Endothelial cell of umbilical vein (primary cell): ENCODE measurements around the gene ITGB8.

Source experiments
- CTCF ChIP-seq, 2 donors: IDR thresholded peaks; 1 replicate in 1 of 2; 2 replicates in 1 of 2; pipeline ENCODE4 v1.5.1; 2011; ENCODE audit warnings: low read length in 2 of 2, mild to moderate bottlenecking in 2 of 2, moderate library complexity in 2 of 2, control low read depth in 1 of 2, inconsistent platforms in 1 of 2, low read depth in 1 of 2; ENCODE audit not compliant: insufficient read depth in 1 of 2; ENCODE audit errors: extremely low read depth in 1 of 2
- FOS ChIP-seq: IDR thresholded peaks from 2 replicates; pipeline ENCODE4 v1.6.1; 2011; ENCODE audit warnings: mild to moderate bottlenecking, low read length, moderate library complexity, borderline replicate concordance; ENCODE audit not compliant: insufficient read depth
- JUN ChIP-seq: IDR thresholded peaks from 2 replicates; pipeline ENCODE4 v1.6.1; 2011; ENCODE audit warnings: borderline replicate concordance, low read depth; ENCODE audit not compliant: insufficient read length, insufficient read depth
- POLR2A ChIP-seq: IDR thresholded peaks from 2 replicates; pipeline ENCODE4 v1.6.1; 2012; ENCODE audit warnings: low read depth, mild to moderate bottlenecking, control low read depth, low read length
- POLR2AphosphoS5 ChIP-seq: IDR thresholded peaks from 2 replicates; pipeline ENCODE4 v1.6.1; 2012; ENCODE audit warnings: low read depth, mild to moderate bottlenecking, control low read depth, low read length, moderate library complexity; ENCODE audit not compliant: insufficient read depth

- no peak for TF ChIP-seq CTCF (IDR thresholded peaks at IDR 0.05; ENCODE audit: extremely low read depth in 1 of 2, insufficient read depth in 1 of 2, low read depth in 1 of 2, low read length in 2 of 2)
- no peak for TF ChIP-seq FOS
- no peak for TF ChIP-seq JUN
- no peak for TF ChIP-seq POLR2A
- TF ChIP-seq POLR2AphosphoS5: no peak
Observed at GRCh38 chr7:20374399-20374798, 43.7 kb downstream of the ITGB8 start.
